HG02571 (cell line): ENCODE measurements around the gene MOK.

Source experiments
- ATAC-seq: cut with Tn5 transposase; IDR thresholded peaks from one replicate; pipeline ENCODE4 v1.9.1; 2021; ENCODE audit warnings: mild to moderate bottlenecking, moderate library complexity; ENCODE audit not compliant: unreplicated experiment

MOK gene

GRCh38 chr14:102183886-102184285 is 121.1 kb downstream of the MOK start:
- no peak for ATAC-seq

DNA sequence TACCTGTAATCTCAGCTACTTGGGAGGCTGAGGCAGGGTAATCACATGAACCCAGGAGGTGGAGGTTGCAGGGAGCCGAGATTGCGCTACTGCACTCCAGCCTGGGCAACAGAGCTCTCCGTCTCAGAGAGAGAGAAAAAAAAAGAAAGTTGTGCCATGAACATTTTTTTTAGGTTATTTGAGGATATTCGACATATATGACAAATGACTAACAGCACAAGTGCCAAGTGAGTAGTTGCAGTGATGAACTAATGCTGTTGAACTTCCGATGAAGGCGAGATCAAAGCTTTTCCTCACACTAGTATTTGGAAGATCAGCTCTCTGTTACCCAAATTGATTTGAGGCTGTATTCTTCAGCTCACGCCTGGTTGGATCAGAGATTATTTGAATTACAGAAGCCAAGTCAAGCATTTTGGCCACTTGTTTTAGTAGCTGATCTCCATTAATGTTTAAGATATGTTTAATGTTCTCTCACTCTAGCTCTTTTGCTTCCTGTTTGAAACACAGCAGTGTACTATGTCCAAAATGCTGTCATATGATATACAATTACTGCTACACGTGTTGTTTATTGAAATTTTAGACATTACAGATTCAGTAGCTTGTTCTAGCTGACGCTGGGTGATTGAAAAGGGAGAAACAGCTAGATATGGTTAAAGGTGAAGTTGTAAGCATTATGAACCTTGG is 121.9 kb downstream of the MOK start:
- no peak for ATAC-seq

- no peak for ATAC-seq
Observed at GRCh38 chr14:102182190-102182589, 122.8 kb downstream of the MOK start.

GRCh38 chr14:102181187-102181586 is 123.8 kb downstream of the MOK start:
- no peak for ATAC-seq

- no peak for ATAC-seq
Observed at GRCh38 chr14:102180248-102180998, 124.5 kb downstream of the MOK start.
